ENCODE results near the gene NLRP12.

The NLRP12 gene

DNA sequence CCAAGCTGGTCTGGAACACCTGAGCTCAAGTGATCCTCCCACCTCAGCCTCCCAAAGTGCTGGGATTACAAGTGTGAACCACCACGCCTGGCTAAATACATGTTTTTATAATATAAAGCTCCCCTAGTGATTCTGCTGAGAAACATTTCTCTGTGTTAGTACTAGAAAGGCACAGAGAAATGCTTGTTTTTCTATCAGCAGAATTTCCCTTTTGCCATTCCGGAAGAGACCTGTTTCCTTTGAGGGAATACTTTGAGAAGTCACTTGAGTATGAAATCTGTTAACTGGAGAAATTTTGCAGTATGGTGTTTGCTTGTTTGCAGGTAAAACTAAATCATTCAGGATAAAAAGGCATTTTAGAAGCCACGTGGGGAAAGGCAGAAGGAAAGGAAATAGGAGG is 4.4 kb upstream of the NLRP12 start:
- no peak for DNase-seq (ENCODE audit: low read depth)
- Histone ChIP-seq H3K9me3 (ENCODE audit: control insufficient read depth, low read length) (no peaks in the 10 kb centered on the region), H3K9ac (ENCODE audit: low read length) (no peak overlapping the region), H3K4me3 (ENCODE audit: low read length) (no peak overlapping the region), H3K36me3 (ENCODE audit: control insufficient read depth, insufficient read depth, low read length, severe bottlenecking) (no peaks in the 10 kb centered on the region), H3K27me3 (replicated peaks; ENCODE audit: control insufficient read depth, insufficient read depth, low read length) (peaks cover 21% of the 10 kb centered on the region), H3K4me1 (ENCODE audit: control insufficient read depth, insufficient read depth, low read length) (no peaks in the 10 kb centered on the region)

GRCh38 chr19:53826876-53827275 is 2.8 kb upstream of the NLRP12 start:
- Histone ChIP-seq H3K4me3 (ENCODE audit: low read length) (no peak overlapping the region), H3K4me1 (ENCODE audit: control insufficient read depth, insufficient read depth, low read length) (no peaks in the 10 kb centered on the region), H3K36me3 (ENCODE audit: control insufficient read depth, insufficient read depth, low read length, severe bottlenecking) (no peaks in the 10 kb centered on the region), H3K9ac (ENCODE audit: low read length) (no peak overlapping the region), H3K9me3 (ENCODE audit: control insufficient read depth, low read length) (no peaks in the 10 kb centered on the region), H3K27me3 (replicated peaks; ENCODE audit: control insufficient read depth, insufficient read depth, low read length) (peaks cover 18% of the 10 kb centered on the region)
- DNase-seq (ENCODE audit: low read depth): peak; percentile 53

DNA sequence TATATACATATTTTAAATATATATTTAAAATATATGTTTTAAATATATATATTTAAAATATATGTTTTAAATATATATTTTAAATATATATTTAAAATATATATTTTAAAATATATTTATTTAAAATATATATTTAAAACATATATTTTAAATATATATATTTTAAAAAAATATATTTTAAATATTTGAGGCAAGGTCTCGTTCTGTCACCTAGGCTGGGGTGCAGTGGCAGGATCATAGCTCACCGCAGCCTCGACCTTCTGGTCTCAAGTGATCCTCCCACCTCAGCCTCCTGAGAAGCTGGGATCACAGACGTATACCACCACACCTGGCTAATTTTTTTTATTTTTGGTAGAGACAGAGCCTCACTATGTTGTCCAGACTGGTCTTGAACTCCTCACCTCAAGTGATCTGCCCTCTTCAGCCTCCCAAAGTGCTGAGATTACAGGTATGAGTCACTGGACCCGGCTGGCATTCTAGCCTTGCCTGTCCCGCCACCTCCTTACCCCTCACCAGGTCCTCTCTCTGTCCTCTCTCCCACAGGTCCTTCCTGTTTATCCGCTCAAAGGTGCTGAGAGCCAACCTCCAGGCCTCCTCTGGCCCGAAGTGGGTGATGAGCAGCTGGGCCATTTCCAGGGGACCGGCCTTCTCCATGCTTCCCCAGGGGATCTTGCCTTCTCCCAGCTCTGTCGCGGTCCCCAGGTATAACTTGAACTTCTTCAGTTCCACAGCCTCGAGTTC is 564 bp downstream of the NLRP12 start:
- Histone ChIP-seq H3K9me3 (ENCODE audit: control insufficient read depth, low read length) (no peaks in the 10 kb centered on the region), H3K4me1 (ENCODE audit: control insufficient read depth, insufficient read depth, low read length) (no peaks in the 10 kb centered on the region), H3K9ac (ENCODE audit: low read length) (no peak overlapping the region), H3K27me3 (replicated peaks; ENCODE audit: control insufficient read depth, insufficient read depth, low read length) (peaks cover 16% of the 10 kb centered on the region), H3K36me3 (ENCODE audit: control insufficient read depth, insufficient read depth, low read length, severe bottlenecking) (no peaks in the 10 kb centered on the region), H3K4me3 (ENCODE audit: low read length) (no peak overlapping the region)
- no peak for DNase-seq (ENCODE audit: low read depth)

GRCh38 chr19:53819861-53820260 is 4.3 kb downstream of the NLRP12 start:
- Histone ChIP-seq H3K4me3 (ENCODE audit: low read length) (no peak overlapping the region), H3K9ac (ENCODE audit: low read length) (no peak overlapping the region), H3K9me3 (ENCODE audit: control insufficient read depth, low read length) (no peaks in the 10 kb centered on the region), H3K36me3 (ENCODE audit: control insufficient read depth, insufficient read depth, low read length, severe bottlenecking) (no peaks in the 10 kb centered on the region), H3K27me3 (replicated peaks; ENCODE audit: control insufficient read depth, insufficient read depth, low read length) (peaks cover 10% of the 10 kb centered on the region), H3K4me1 (ENCODE audit: control insufficient read depth, insufficient read depth, low read length) (no peaks in the 10 kb centered on the region)
- no peak for DNase-seq (ENCODE audit: low read depth)

DNA sequence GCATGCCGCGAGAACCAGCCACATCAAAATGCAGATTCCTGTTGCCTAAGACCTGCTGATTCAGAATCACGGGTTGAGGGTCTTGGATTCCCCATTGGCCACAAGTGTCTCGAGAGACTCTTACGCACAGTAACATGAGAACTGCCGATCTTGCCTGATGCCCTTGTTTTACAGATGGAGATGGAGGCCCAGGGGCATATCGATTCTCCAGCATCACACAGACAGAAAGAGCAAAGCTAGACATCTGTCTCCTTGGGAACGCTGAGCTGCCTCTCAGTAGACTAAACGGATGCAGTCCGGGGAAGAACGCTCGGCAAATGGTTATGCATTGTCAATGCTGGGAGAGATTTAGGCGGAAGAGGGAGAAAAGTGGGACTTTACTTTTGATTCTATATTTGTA is 5.4 kb downstream of the NLRP12 start:
- H3K27me3 ChIP-seq (replicated peaks; ENCODE audit: control insufficient read depth, insufficient read depth, low read length): peaks cover 3% of the 10 kb centered on the region
- H3K9me3 ChIP-seq (ENCODE audit: control insufficient read depth, low read length): no peaks in the 10 kb centered on the region
- no peak for DNase-seq (ENCODE audit: low read depth)
- H3K9ac ChIP-seq (ENCODE audit: low read length): no peak overlapping the region
- H3K4me3 ChIP-seq (ENCODE audit: low read length): no peak overlapping the region
- H3K36me3 ChIP-seq (ENCODE audit: control insufficient read depth, insufficient read depth, low read length, severe bottlenecking): no peaks in the 10 kb centered on the region
- H3K4me1 ChIP-seq (ENCODE audit: control insufficient read depth, insufficient read depth, low read length): no peaks in the 10 kb centered on the region

- Histone ChIP-seq H3K4me3 (ENCODE audit: low read length) (no peak overlapping the region), H3K9ac (ENCODE audit: low read length) (no peak overlapping the region), H3K9me3 (ENCODE audit: control insufficient read depth, low read length) (no peaks in the 10 kb centered on the region), H3K27me3 (replicated peaks; ENCODE audit: control insufficient read depth, insufficient read depth, low read length) (no peaks in the 10 kb centered on the region), H3K4me1 (ENCODE audit: control insufficient read depth, insufficient read depth, low read length) (no peaks in the 10 kb centered on the region), H3K36me3 (ENCODE audit: control insufficient read depth, insufficient read depth, low read length, severe bottlenecking) (no peaks in the 10 kb centered on the region)
- no peak for DNase-seq (ENCODE audit: low read depth)
Measured at GRCh38 chr19:53813996-53814395, 10.1 kb downstream of the NLRP12 start.

- Histone ChIP-seq H3K9me3 (ENCODE audit: control insufficient read depth, low read length) (no peaks in the 10 kb centered on the region), H3K4me1 (ENCODE audit: control insufficient read depth, insufficient read depth, low read length) (no peaks in the 10 kb centered on the region), H3K9ac (ENCODE audit: low read length) (no peak overlapping the region), H3K36me3 (ENCODE audit: control insufficient read depth, insufficient read depth, low read length, severe bottlenecking) (no peaks in the 10 kb centered on the region), H3K27me3 (replicated peaks; ENCODE audit: control insufficient read depth, insufficient read depth, low read length) (no peaks in the 10 kb centered on the region), H3K4me3 (ENCODE audit: low read length) (no peak overlapping the region)
- DNase-seq (ENCODE audit: low read depth): no peak
Measured at GRCh38 chr19:53812335-53812734, 11.8 kb downstream of the NLRP12 start.

DNA sequence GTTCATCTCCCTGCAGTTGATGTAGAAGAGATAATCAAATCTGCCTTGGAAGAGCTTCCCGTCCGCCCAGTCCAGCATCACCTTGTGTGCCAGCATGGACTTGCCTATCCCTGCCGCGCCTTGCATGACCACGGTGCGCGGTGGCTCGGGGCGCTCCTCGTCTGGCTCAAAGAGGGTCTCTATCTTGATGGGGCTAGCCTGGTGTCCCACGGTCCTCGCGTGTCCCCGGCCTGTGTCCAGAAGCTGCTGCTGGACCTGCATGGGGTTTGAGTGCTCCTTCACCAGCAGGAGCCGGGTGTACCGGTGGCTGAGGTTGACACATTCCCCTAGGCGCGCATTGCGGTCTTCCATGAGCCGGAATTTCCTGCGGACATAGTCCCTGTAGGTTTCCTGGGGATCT is 13.2 kb downstream of the NLRP12 start:
- Histone ChIP-seq H3K9me3 (ENCODE audit: control insufficient read depth, low read length) (no peaks in the 10 kb centered on the region), H3K9ac (ENCODE audit: low read length) (no peak overlapping the region), H3K36me3 (ENCODE audit: control insufficient read depth, insufficient read depth, low read length, severe bottlenecking) (no peaks in the 10 kb centered on the region), H3K4me3 (ENCODE audit: low read length) (no peak overlapping the region), H3K4me1 (ENCODE audit: control insufficient read depth, insufficient read depth, low read length) (no peaks in the 10 kb centered on the region), H3K27me3 (replicated peaks; ENCODE audit: control insufficient read depth, insufficient read depth, low read length) (no peaks in the 10 kb centered on the region)
- DNase-seq (ENCODE audit: low read depth): no peak

GRCh38 chr19:53810187-53810546 is 13.9 kb downstream of the NLRP12 start:
- H3K4me1 ChIP-seq (ENCODE audit: control insufficient read depth, insufficient read depth, low read length): no peaks in the 10 kb centered on the region
- H3K9ac ChIP-seq (ENCODE audit: low read length): no peak overlapping the region
- no peak for DNase-seq (ENCODE audit: low read depth)
- H3K9me3 ChIP-seq (ENCODE audit: control insufficient read depth, low read length): no peaks in the 10 kb centered on the region
- no peaks in the 10 kb centered on the region for H3K27me3 ChIP-seq (replicated peaks; ENCODE audit: control insufficient read depth, insufficient read depth, low read length)
- no peak overlapping the region for H3K4me3 ChIP-seq (ENCODE audit: low read length)
- H3K36me3 ChIP-seq (ENCODE audit: control insufficient read depth, insufficient read depth, low read length, severe bottlenecking): no peaks in the 10 kb centered on the region

DNA sequence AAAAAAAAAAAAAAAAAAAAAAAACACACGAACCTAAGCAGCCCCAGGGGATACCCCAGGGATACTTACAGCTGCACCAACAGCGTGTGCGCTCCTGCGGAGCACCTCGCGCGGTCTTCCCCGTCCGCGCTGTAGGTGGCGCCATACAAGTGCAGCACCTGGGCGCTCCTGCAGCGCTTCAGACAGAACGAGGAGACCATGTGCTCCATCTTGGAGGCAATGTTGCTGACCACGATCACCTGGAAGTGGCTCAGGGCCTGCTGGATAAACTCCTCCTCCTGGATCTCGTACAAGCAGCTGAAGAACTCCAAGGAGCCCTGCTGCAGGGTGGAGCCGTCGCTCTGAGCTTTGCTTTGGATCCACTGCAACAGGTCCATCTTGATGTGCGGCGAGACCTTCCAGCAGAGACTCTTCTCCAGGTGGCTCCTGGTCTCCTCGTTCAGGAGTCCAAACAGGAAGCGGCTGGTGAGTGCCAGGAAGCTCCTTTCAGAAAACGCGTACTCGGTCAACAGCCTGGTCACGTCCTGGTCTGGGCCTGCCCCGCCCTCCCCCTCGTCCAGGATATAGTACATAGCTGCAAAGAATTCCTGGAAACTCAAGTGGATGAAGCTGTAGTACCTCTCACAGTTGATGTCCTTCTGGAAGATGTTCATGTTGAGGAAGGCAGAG is 14.5 kb downstream of the NLRP12 start:
- Histone ChIP-seq H3K4me1 (ENCODE audit: control insufficient read depth, insufficient read depth, low read length) (no peaks in the 10 kb centered on the region), H3K36me3 (ENCODE audit: control insufficient read depth, insufficient read depth, low read length, severe bottlenecking) (no peaks in the 10 kb centered on the region), H3K4me3 (ENCODE audit: low read length) (no peak overlapping the region), H3K9me3 (ENCODE audit: control insufficient read depth, low read length) (no peaks in the 10 kb centered on the region), H3K9ac (ENCODE audit: low read length) (no peak overlapping the region), H3K27me3 (replicated peaks; ENCODE audit: control insufficient read depth, insufficient read depth, low read length) (no peaks in the 10 kb centered on the region)
- DNase-seq (ENCODE audit: low read depth): no peak

DNA sequence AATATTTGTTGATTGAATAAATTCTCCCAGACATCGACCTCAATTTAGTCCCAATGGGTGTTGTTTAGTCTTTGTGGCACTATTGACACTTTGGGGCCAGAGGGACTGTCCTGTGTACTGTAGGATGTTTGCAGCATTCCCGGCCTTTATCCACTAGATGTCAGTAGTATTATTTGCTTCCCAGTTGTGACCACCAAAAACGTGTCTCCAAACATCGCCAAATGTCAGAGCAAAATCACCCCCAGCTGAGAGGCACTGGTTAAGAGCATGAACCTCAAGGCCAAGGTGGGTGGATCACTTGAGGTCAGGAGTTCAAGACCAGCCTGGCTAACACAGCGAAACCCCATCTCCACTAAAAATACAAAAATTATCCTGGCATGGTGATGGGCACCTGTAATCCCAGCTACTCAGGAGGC is 15.4 kb downstream of the NLRP12 start:
- no peak overlapping the region for H3K4me3 ChIP-seq (ENCODE audit: low read length)
- no peaks in the 10 kb centered on the region for H3K9me3 ChIP-seq (ENCODE audit: control insufficient read depth, low read length)
- H3K4me1 ChIP-seq (ENCODE audit: control insufficient read depth, insufficient read depth, low read length): no peaks in the 10 kb centered on the region
- H3K9ac ChIP-seq (ENCODE audit: low read length): no peak overlapping the region
- H3K36me3 ChIP-seq (ENCODE audit: control insufficient read depth, insufficient read depth, low read length, severe bottlenecking): no peaks in the 10 kb centered on the region
- H3K27me3 ChIP-seq (replicated peaks; ENCODE audit: control insufficient read depth, insufficient read depth, low read length): no peaks in the 10 kb centered on the region
- DNase-seq (ENCODE audit: low read depth): peak; percentile 73

DNA sequence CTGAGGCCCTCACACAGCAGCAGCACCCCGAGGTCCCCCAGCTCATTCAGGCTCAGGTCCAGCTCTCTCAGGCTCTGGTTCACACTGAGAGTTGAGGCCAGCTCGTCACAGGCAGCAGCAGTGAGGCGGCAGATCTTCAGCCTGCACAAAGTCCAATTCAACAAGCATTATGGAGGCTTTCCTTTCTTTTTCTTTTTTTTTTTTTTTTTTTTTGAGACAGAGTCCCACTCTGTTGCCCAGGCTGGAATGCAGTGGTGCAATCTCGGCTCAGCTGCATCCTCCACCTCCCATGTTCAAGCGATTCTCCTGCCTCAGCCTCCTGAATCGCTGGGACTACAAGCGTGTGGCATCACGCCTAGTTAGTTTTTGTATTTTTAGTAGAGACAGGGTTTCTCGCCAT is 22.9 kb downstream of the NLRP12 start:
- Histone ChIP-seq H3K9ac (ENCODE audit: low read length) (no peak overlapping the region), H3K36me3 (ENCODE audit: control insufficient read depth, insufficient read depth, low read length, severe bottlenecking) (no peaks in the 10 kb centered on the region), H3K9me3 (ENCODE audit: control insufficient read depth, low read length) (no peaks in the 10 kb centered on the region), H3K4me3 (ENCODE audit: low read length) (no peak overlapping the region), H3K4me1 (ENCODE audit: control insufficient read depth, insufficient read depth, low read length) (no peaks in the 10 kb centered on the region), H3K27me3 (replicated peaks; ENCODE audit: control insufficient read depth, insufficient read depth, low read length) (no peaks in the 10 kb centered on the region)
- DNase-seq (ENCODE audit: low read depth): no peak

All from adipocyte (in vitro differentiated cells).